Stimulated activated CD4-positive, alpha-beta T cell treated with anti-CD3 and anti-CD28 coated beads, Interleukin-2, amount 100 ng/mL, for 4 hours (primary cell): ENCODE results near the gene EXOC3L1.

Source experiments
- DNase-seq: peaks from one replicate; pipeline ENCODE4 v3.0.0-alpha.2; 2020; ENCODE audit warnings: low read depth

EXOC3L1 gene

DNA sequence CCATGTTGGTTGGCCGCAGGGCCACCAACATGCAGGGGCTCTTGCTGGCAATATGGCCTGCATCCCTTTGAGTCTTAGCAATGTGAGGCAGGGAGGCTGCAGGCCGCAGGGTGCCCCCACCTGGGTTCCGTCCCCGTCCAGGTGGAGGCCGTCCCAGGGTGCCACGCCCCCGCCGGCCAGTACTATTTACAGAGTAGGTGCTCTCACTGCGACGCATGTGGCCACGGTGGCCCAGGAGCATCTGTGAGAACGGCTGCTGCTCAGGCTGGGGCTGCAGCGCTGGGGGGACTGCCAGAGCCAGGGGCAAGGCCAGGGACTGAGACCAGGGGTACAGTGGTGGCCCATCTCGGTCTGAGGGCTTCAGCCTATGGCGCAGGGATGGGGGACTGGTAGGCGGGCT lies 9.8 kb downstream of the EXOC3L1 start:
- no peak for DNase-seq

DNA sequence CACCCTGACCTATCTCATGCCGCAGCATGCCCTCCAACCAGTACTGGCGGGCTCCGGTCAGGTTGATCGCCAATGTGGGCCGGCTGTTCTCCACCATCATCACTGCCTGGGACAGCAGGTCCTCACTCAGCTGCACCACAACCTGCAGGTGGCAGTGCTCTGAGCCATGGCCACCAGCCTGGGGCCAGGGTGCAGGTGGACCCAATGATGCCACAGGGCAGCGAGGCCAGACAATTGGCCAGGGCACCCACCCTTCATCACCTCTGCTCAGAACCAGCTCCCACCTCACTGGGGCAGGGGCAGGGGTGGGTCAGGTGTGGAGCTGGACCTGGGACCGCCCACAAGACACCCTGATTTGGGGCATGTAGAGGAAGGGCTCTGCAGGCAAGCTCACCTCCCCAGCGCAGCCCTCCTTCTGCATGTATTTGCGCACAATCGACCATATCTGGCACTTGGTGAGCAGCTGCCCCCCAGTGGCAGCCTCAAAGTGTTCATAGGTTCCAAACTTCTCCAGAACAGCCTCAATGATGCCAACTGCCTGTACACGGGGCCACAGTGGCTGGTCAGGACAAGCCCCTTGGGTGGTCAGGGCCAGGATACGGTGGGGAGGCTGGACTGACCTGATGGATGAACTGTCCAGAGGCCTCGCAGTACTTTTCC lies 10.4 kb downstream of the EXOC3L1 start:
- DNase-seq = no peak

DNA sequence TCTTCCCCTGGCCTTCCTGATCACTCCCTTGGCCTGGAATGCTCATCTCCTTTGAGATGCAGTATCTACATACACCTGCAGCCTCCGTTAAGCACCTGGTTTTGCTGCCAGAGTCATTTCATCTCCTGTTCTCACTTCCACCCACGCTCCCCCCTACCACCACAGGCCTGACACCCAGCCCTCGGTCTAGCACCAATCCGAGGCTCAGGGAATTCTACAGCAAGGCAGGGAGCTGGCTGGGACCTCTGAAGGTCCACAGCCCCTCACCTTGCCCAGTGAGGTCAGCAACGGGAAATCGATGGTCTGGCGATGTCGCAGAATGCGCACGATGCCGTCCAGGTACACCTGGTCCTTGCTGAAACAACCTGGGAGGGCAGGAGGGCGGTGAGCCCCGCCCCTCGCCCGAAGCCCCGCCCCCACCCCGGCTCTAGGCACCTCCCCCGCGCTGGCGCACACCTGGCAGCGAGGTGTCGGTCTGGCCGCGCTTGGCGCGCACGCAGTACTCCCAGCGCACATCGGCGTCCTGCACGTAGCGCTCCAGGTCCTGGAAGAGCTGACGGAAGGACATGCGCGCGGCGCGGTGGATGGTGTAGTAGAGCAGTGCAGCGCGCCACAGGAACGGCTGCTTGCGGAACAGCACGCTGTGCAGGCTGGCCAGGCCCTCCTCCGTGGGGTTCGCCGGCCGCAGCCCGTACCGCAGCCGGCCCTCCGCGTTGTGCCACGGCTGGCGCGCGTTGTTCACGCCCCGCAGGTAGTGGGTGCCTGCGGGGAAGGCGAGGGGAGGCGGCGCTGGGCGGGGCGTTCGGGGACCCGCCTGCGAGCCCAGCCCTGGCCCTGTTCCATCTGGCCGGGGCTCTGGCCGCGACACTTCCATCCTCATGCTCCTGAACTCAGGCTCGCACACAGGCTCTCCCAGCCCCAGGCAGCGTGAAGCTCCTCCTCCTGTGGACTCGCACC lies 11.9 kb downstream of the EXOC3L1 start:
- DNase-seq = no peak

DNA sequence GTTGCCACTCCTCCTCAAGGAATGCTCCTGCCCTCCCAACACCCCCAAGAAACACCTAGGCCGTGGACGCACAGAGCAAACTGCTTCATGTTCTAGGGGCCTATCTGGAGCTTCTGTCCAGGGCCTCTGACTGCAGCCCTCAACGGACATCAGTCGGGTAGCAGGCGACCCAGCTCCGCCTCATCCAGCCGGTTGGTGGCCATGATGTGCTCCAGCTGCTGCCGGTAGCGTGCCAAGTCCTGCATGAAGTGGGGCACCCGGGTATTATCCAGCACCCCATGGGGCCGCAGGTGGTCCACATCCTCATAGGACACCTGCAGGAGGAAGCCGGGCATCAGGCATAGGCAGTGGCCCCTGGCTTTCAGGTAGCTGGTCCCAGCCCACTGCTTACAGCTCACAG lies 13.3 kb downstream of the EXOC3L1 start:
- DNase-seq = no peak

DNA sequence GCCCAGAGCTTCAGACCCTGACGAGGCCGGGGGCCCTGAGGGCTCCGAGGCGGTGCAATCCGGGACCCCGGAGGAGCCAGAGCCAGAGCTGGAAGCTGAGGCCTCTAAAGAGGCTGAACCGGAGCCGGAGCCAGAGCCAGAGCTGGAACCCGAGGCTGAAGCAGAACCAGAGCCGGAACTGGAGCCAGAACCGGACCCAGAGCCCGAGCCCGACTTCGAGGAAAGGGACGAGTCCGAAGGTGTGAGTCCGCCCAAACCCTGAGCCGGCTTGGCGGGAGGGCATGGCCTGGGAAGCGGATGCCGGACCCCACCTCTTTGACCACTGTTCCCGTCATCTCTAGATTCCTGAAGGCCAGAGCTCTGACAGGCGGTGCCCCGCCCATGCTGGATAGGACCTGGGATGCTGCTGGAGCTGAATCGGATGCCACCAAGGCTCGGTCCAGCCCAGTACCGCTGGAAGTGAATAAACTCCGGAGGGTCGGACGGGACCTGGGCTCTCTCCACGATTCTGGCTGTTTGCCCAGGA lies 15.2 kb downstream of the EXOC3L1 start:
- DNase-seq = no peak

DNA sequence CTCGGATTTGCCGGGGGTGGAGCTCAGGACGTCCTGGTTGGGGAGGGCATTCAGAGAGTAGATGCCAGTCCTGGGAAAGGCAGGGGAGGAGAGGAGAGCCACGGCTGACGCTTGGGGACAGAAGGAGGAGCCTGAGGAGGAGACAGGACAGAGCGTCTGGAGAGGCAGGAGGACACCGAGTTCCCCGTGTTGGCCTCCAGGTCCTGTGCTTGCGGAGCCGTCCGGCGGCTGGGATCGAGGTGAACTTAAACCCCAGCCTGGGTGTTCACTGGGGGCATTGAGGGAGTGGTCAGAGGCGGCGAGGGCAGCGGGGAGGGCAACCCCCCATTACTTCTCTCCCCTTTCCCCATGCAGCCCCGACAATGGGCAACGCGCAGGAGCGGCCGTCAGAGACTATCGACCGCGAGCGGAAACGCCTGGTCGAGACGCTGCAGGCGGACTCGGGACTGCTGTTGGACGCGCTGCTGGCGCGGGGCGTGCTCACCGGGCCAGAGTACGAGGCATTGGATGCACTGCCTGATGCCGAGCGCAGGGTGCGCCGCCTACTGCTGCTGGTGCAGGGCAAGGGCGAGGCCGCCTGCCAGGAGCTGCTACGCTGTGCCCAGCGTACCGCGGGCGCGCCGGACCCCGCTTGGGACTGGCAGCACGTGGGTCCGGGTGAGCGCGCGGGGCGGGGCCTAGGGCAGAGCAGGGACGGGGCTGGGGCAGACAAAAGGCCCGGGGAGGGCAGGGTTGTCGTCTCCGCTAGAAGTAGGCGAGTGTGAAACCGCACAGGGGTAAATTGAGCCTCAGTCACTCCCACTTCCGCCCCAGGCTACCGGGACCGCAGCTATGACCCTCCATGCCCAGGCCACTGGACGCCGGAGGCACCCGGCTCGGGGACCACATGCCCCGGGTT lies 15.9 kb downstream of the EXOC3L1 start:
- DNase-seq = no peak

DNA sequence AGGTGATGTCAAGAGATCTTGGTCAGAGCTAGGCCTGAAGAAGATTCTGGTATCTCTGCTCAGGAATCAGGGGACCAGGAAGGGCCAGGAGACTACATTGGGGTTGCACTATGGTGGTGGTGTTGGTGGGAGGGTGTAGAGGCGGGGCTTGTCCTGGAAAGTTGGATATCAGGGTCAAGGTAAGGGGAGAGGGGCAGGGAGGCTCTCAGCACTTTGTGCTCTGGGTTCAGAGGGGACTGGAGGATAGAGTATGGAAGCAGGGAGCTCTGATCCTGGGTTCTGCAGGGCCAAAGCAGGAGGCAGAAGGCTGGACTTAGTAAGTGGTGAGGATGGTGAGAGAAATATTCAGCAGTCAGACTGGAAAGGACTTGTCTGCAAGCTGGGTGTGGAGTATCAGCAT lies 16.6 kb downstream of the EXOC3L1 start:
- DNase-seq = no peak

DNA sequence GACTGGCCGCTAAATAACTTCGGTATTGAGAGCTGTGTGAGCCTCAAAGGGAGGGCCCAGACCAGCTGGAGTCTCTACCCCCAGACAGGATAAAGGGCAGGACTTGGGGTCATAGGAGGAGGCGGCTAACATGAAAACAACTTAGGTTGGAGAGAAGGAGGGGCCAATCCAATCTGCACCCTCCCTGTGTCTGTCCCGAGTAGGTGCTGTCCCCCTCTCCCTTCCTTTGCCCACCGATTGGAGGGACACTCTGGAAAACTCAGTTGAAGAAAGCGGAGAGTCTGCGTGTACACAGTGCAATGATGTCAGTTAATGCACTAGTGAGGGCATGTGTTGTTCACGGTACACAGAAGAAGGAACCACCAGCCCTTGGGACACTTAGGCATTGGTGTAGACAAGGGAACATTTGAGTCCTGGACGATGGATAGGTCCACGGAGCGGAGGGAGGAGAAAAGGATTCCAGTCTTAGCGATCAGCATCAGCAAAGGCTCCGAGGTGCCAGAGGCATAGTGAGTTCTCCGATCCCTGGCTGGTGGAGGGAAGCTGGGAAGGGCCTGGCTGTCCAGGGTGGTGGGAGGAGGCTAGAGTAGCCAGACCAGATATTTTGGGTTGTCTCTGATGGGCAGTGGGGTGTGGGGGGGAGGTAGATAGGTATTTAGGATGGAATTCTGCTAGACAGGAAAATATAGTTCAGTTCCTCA lies 18.8 kb downstream of the EXOC3L1 start:
- no peak for DNase-seq

DNA sequence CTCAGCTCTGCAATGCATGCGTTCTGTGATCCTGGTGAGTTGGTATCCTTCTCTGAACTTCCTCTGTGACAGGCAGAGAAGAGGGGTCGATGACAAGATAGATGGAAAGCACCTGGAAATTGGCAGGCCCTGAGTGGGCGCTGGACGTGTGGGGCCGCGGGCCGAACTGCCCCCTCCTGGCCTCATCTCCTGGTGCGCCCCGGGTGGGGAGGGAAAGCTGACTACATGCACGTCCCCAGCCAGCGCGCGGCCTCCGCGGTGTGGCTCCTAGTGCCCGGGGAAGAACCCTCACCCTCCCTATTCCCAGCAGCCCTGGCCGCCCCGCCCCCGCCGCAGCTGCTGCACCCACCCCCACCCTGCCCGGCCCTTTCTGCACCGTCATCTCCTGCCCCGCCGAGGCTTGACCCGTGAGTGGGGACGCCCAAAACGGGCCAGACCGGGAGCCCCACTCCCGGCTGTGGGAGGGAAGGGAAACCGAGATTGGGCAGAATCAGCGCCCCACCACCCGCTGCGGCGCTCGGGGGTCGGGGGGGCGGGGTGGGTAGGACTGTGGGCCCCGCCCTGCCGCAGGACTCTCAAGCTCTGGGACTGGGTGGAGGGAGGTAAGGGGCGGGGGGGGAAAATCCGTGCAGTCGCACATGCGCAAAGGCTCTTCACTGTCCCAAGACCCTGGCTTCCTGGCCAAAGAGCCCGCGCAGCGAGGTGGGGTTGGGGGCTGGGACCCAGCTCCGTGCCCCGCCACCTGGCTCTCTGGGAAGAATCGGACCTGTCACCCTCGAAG lies 19.6 kb downstream of the EXOC3L1 start, which contains the start of gene NOL3:
TSS of gene NOL3 (plus strand) at position 371 of the 781 bp plus-strand sequence.
- no peak for DNase-seq

DNA sequence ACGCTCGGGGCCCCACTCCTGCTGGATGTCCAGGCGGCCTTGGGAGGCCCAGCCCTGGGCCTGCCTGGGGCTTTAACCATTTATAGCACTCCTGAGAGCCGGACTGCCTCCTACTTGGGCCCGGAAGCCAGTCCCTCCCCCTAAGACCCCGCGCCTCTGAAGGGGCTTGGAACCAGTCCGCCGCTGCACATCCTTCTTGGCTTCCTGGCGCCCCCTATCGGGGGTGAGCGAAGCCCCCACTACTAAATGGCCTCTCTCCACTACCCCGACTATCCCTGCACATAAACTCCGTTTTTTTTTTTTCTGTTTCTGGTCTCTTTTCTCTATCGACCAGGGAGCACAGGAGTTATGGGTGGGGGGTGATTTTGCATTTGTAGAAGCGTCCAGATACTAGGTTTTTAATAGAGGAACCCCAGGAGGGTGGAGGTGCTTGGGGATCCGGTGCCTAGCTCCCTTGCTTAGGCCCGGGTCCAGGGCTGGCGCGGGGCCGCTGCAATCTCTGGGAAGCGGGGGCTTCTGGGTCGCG lies 20.2 kb downstream of the EXOC3L1 start:
- no peak for DNase-seq

DNA sequence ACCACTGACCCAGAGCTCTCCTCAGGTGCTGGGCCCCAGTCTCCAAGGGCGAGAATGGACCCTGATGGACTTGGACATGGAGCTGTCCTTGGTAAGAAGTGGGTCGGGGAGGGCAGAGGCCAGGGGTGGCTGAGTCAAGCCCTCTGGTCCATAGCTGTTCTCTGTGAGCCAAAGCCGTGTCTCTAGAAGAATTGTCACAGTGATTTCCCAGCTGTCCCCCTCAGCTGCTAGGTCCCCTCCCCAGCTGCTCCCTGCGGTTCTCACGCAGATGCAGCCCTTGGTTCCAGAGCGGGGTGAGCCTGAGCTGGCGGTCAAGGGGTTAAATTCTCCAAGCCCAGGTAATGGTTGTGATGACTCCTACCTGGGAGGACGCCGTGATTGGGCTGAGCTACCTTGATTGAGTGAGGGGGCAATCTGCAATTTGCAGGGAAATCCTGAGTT lies 20.9 kb downstream of the EXOC3L1 start:
- no peak for DNase-seq

DNA sequence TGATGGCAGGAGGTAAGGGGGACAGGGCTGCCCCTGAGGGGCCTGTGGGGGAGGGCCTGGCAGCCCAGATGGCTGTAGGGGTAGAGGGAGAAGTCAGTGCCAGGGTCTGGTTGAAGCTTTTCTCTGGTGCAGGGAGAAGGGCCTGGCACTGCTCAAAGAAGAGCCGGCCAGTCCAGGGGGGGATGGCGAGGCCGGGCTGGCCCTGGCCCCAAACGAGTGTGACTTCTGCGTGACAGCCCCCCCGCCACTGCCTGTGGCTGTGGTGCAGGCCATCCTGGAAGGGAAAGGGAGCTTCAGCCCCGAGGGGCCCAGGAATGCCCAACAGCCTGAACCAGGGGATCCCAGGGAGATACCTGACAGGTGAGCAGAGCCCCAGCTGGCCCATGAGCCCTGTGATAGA lies 22.3 kb downstream of the EXOC3L1 start:
- DNase-seq = no peak

DNA sequence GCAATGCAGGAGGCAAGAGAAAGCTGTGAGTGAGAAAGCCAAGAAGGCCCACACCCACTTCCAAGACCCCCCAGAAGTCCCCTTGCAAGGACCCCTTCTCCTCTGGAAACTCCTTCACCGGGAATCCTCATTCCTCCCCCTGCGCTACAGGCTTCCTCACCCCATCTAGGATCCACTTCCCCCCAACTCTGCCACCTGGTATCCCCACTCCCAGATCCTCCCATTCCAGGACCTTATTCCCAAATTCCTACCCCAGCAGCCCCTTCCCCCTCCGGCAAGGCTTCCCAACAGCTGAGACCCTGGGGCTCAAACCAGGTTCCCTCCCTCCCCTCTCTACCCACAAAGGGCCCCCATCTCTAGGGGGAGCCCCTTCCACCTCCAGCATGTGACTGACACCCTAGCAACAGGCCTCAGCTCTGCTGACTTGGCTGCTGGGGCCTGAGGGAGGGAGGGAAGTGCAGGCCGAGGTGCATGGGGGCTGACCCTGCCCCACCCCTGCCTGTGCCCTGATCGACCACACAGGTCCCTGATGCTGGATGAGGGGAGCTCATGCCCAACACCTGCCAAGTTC lies 23.3 kb downstream of the EXOC3L1 start:
- no peak for DNase-seq

DNA sequence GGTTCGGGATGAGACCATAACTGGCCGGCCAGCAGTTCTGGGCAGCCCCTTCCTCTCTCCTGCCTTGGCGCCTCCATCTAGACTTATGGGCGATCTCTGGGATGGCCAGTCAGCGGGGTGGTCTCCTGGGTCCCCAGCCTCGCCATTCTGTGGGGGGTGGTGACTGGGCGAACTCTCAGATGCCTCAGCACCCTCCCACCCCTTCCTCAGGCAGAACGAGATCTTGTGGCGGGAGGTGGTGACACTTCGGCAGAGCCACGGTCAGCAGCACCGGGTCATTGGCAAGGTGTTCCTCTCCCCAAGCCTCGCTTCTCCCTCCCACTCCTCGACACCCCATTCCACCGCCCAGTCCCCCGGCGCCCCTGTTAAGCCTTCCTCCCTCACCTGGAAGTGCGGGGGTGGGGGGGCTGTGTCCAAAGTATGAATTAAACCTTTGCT lies 23.8 kb downstream of the EXOC3L1 start:
- no peak for DNase-seq

DNA sequence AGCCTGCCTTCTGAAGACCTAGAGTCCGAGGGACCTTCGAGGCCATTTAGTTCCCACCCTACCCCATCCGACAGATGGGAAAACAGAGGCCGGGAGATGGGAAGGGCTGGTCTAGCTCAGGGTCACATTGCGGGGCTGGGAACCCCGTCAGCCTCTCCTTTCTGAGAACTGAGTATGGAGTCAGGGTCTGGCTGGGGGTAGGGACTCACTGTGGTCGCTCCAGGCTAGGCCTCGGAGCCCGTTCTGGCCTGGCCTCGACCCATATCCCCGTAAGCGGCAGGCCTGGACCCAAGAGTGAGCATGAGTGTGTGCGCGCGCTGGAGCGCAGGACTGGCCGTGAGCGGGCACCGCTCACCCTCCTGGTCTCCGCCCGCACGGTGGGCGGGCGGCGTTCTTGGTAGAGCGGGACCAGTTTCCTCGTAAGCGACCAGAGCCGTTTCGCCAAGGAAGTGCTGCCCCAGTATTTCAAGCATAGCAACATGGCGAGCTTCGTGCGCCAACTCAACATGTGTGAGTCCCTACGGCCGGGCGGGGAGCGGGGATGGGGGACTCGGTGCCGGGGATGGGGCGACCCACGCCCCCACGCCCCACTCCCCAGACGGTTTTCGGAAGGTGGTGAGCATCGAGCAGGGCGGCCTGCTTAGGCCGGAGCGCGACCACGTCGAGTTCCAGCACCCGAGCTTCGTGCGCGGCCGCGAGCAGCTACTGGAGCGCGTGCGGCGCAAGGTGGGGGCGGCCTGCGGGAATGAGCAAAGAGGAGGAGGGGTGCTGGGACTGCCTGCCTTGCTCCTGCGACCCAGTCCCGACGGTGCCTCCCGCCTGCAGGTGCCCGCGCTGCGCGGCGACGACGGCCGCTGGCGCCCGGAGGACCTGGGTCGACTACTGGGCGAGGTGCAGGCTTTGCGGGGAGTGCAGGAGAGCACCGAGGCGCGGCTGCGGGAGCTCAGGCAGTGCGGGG lies 24.5 kb downstream of the EXOC3L1 start:
- DNase-seq = no peak

DNA sequence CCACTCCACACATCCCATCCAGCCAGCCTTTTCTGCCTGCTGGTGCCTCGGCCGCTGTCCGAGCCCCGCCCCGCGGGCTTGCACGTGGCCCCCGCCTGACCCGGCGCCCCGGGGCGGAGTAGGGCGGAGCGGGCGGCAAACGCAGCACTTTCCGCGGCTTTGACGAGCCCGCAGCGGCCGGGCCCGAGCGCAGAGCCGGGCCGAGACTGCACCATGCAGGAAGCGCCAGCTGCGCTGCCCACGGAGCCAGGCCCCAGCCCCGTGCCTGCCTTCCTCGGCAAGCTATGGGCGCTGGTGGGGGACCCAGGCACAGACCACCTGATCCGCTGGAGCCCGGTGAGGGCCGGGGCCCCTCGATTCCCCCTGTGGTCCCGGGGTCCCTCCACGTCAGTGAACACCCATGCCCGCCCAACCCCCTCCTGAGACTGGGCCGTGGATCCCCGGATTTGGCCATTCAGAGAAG lies 25.3 kb downstream of the EXOC3L1 start, which contains the start of gene HSF4:
TSS of gene HSF4 (plus strand) at position 147 of the 463 bp plus-strand sequence. CDS start at position 214, 67 bp downstream.
- no peak for DNase-seq

DNA sequence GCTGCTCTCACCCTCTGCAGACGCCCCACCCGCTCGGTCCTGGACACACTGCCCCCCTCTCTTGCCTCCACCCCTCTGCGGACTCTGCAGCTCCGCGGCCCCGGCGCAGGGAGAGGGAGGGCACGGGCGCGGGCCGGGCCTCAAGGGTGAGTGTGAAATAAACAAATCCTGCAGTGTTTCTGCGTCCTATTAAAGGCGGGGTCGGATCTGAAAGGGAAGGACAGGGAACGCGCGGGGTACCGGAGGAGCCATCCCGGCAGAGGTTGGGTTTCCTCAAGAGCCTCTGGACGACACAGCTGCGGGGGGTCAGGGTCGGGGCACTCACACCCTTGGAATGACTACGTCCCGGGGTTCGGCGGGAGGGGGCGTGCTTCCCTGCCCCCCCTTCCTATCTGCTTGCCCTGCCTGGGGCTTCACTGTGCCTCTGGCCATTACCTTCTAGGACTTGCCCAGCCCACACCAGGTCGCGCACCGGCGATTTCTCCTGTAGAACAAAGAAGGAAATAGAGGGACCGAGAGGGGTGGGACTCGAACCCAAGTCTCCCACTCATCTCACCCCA lies 25.9 kb downstream of the EXOC3L1 start:
- DNase-seq = no peak
